ENCODE data around the gene GATB.

GATB gene

DNA sequence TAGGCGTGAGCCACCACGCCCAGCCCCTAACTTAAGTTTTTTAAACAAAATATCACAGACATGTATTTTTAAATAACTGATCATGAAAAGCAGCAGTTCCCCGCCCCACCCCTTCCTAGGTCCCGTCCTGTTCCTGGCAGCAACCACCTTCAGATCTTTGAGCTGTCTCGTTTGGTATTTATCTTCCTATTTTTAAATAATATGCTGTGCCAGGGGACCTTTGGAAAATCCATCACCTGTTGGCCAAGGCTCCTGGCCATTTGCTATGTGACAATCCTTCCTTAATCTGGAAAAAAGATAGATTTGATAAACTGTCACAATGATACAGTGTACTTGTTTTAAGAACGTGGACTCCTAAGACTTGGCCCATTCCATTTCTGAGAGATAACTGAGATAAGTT lies 10.7 kb downstream of the GATB start:
- Histone ChIP-seq H3K36me3 (ENCODE audit: insufficient read depth, low read length) (peaks cover 4% of the 10 kb centered on the region; the same call in 1 of the 2 replicates), H3K9ac (ENCODE audit: low read length) (no peak overlapping the region), H3K9me2 (ENCODE audit: low read depth, low read length) (no peaks in the 10 kb centered on the region), H2AFZ (ENCODE audit: low read length) (no peak overlapping the region), H3K79me2 (ENCODE audit: insufficient read depth, low read length) (no peaks in the 10 kb centered on the region), H3K27ac (ENCODE audit: low read depth, low read length, poor library complexity, severe bottlenecking) (no peak overlapping the region), H3K4me1 (ENCODE audit: insufficient read depth, low read length, severe bottlenecking) (no peaks in the 10 kb centered on the region), H4K20me1 (ENCODE audit: insufficient read depth, low read length) (no peaks in the 10 kb centered on the region), H3K9me3 (ENCODE audit: low read length) (no peaks in the 10 kb centered on the region), H3K4me2 (ENCODE audit: low read length) (no peak overlapping the region), H3F3A (ENCODE audit: insufficient read depth, low read length) (no peaks in the 10 kb centered on the region), H3K4me3 (ENCODE audit: low read depth, low read length, poor library complexity, severe bottlenecking) (no peak overlapping the region), H3K27me3 (ENCODE audit: insufficient read depth, low read length) (no peaks in the 10 kb centered on the region)
- TF ChIP-seq, protein P1, sequence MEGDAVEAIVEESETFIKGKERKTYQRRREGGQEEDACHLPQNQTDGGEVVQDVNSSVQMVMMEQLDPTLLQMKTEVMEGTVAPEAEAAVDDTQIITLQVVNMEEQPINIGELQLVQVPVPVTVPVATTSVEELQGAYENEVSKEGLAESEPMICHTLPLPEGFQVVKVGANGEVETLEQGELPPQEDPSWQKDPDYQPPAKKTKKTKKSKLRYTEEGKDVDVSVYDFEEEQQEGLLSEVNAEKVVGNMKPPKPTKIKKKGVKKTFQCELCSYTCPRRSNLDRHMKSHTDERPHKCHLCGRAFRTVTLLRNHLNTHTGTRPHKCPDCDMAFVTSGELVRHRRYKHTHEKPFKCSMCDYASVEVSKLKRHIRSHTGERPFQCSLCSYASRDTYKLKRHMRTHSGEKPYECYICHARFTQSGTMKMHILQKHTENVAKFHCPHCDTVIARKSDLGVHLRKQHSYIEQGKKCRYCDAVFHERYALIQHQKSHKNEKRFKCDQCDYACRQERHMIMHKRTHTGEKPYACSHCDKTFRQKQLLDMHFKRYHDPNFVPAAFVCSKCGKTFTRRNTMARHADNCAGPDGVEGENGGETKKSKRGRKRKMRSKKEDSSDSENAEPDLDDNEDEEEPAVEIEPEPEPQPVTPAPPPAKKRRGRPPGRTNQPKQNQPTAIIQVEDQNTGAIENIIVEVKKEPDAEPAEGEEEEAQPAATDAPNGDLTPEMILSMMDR (IDR thresholded peaks at IDR 0.05; ENCODE audit: low read length), result no peak
- no peak for TF ChIP-seq EZH2 (IDR thresholded peaks at IDR 0.05; ENCODE audit: borderline replicate concordance, low read length)

DNA sequence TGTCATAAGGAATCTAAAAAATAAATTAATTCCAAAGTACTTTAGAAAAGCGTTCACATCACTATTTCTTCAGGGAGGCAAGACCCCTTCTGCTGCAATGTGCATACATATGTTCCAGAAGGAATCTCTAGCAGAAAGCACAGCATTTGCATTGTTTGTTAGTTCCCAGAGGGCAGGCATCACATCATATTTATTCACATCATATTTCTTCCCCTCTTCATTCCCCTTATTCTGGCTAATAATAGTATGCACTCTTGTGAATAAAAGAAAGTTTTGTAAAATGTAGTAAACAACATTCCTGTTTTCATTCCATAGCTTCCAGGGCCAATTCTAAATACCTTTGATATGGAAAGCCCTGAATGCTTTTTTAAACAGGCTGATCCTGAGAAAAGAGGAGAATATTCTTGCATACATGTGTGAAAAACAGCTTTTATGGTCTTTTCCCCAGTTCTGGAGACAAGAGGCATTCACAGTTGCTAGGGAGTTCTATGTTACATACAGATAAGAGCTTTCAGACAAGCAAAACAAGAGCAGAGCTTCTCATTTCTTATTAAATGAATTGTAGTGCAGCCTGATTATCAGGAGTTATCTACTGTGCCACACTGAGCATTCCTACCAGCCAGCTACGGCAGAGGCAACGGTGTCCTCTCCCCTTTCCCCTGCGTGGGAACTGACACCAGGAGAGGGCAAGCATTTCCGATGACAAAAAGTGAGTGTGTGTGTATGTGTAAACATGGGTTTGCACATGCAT lies 15.2 kb downstream of the GATB start:
- H3K4me1 ChIP-seq (ENCODE audit: insufficient read depth, low read length, severe bottlenecking), result no peaks in the 10 kb centered on the region
- H3K9me2 ChIP-seq (ENCODE audit: low read depth, low read length), result no peaks in the 10 kb centered on the region
- H3K4me3 ChIP-seq (ENCODE audit: low read depth, low read length, poor library complexity, severe bottlenecking), result no peak overlapping the region
- no peak overlapping the region for H3K4me2 ChIP-seq (ENCODE audit: low read length)
- H3K9me3 ChIP-seq (ENCODE audit: low read length), result no peaks in the 10 kb centered on the region
- no peaks in the 10 kb centered on the region for H3K36me3 ChIP-seq (ENCODE audit: insufficient read depth, low read length)
- H3K9ac ChIP-seq (ENCODE audit: low read length), result no peak overlapping the region
- H4K20me1 ChIP-seq (ENCODE audit: insufficient read depth, low read length), result no peaks in the 10 kb centered on the region
- H3K27me3 ChIP-seq (ENCODE audit: insufficient read depth, low read length), result no peaks in the 10 kb centered on the region
- H3F3A ChIP-seq (ENCODE audit: insufficient read depth, low read length), result no peaks in the 10 kb centered on the region
- no peak for TF ChIP-seq EZH2 (IDR thresholded peaks at IDR 0.05; ENCODE audit: borderline replicate concordance, low read length)
- TF ChIP-seq, protein P1 (IDR thresholded peaks at IDR 0.05; ENCODE audit: low read length), result no peak
- no peak overlapping the region for H2AFZ ChIP-seq (ENCODE audit: low read length)
- no peaks in the 10 kb centered on the region for H3K79me2 ChIP-seq (ENCODE audit: insufficient read depth, low read length)
- H3K27ac ChIP-seq (ENCODE audit: low read depth, low read length, poor library complexity, severe bottlenecking), result no peak overlapping the region

DNA sequence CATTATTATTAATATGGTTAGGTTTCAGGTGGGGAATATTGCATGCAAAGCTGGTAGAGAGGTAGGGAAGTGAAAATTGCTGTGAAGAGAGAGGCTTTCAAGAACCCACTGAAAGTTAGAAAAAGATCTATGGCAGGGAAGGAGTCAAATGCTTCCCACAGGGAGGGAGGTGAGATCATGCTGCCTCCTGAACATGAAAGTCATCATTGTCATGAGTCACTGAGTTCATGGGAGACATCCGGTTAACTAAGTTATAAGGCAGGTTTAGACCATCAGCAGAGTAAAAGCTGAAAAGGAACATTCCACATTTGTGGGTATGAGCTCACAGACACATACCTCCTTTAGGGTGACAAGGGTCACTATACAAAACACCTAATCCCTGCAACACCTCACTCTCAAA lies 16.2 kb downstream of the GATB start:
- Histone ChIP-seq H3F3A (ENCODE audit: insufficient read depth, low read length) (no peaks in the 10 kb centered on the region), H3K4me1 (ENCODE audit: insufficient read depth, low read length, severe bottlenecking) (no peaks in the 10 kb centered on the region), H3K27ac (ENCODE audit: low read depth, low read length, poor library complexity, severe bottlenecking) (no peak overlapping the region), H3K4me3 (ENCODE audit: low read depth, low read length, poor library complexity, severe bottlenecking) (no peak overlapping the region), H3K27me3 (ENCODE audit: insufficient read depth, low read length) (no peaks in the 10 kb centered on the region), H3K79me2 (ENCODE audit: insufficient read depth, low read length) (no peaks in the 10 kb centered on the region), H3K9ac (ENCODE audit: low read length) (no peak overlapping the region), H3K4me2 (ENCODE audit: low read length) (no peak overlapping the region), H3K36me3 (ENCODE audit: insufficient read depth, low read length) (no peaks in the 10 kb centered on the region), H3K9me2 (ENCODE audit: low read depth, low read length) (no peaks in the 10 kb centered on the region), H2AFZ (ENCODE audit: low read length) (no peak overlapping the region), H4K20me1 (ENCODE audit: insufficient read depth, low read length) (no peaks in the 10 kb centered on the region), H3K9me3 (ENCODE audit: low read length) (no peaks in the 10 kb centered on the region)
- no peak for TF ChIP-seq EZH2 (IDR thresholded peaks at IDR 0.05; ENCODE audit: borderline replicate concordance, low read length)
- TF ChIP-seq, protein P1 (IDR thresholded peaks at IDR 0.05; ENCODE audit: low read length), result no peak
